Panc1 (cell line): Measurements from ENCODE around the gene OR4F6. TPM values are rescaled to one million over a fixed set of nuclear protein-coding genes. Genes with fewer than 3 reads are reported as not detected.

Source experiments
- ATAC-seq: fragments of 200-7000 bp; cut with Tn5 transposase; 2 replicates; pipeline ENCODE4 v1.9.1; 2020; ENCODE audit warnings: mild to moderate bottlenecking, moderate library complexity
- BruUV-seq: library from RNA; stranded (reverse); fragments of 400-500 nt; replicated peaks from 2 replicates; lab custom pipeline; 2021; lab: Mats Ljungman, UMichigan
- CTCF ChIA-PET: fragments of 300-600 bp; sonication (Branson Sonifier 250); formaldehyde crosslinking; loops from one replicate; lab custom pipeline; 2022; ENCODE audit warnings: antibody characterized with exemption; lab: Charles Lee
- POLR2A ChIA-PET: fragments of 300-600 bp; sonication (Branson Sonifier 250); formaldehyde crosslinking; loops from one replicate; lab custom pipeline; 2022; ENCODE audit warnings: antibody characterized with exemption; lab: Charles Lee
- DNase-seq: peaks from one replicate; pipeline ENCODE4 v3.0.0-alpha.2; 2010; ENCODE audit warnings: low read depth, low spot score
- H3K27ac ChIP-seq: 2 replicates; pipeline ENCODE4 v1.5.1; 2011; ENCODE audit warnings: mild to moderate bottlenecking, low read length, inconsistent platforms
- H3K27me3 ChIP-seq: fragments of 200-500 bp; sonication (Bioruptor generic); 2 replicates; pipeline ENCODE4 v1.6.0; 2014; ENCODE audit warnings: low read length, inconsistent platforms; ENCODE audit not compliant: control insufficient read depth, insufficient read depth
- H3K36me3 ChIP-seq: fragments of 200-500 bp; sonication (Bioruptor generic); 2 replicates; pipeline ENCODE4 v1.5.1; 2014; ENCODE audit warnings: inconsistent platforms, mild to moderate bottlenecking, low read length, moderate library complexity; ENCODE audit not compliant: control insufficient read depth, insufficient read depth
- H3K4me1 ChIP-seq: 2 replicates; pipeline ENCODE4 v1.5.1; 2011; ENCODE audit warnings: inconsistent platforms, mild to moderate bottlenecking, low read length, moderate library complexity; ENCODE audit not compliant: control insufficient read depth, insufficient read depth
- H3K4me3 ChIP-seq, 2 experiments: 2 replicates each; pipeline ENCODE4 v1.5.1; 2011 to 2012; ENCODE audit warnings: low read depth in 2 of 2, low read length in 2 of 2, mild to moderate bottlenecking in 2 of 2, inconsistent platforms in 1 of 2, moderate library complexity in 1 of 2
- H3K9me3 ChIP-seq: fragments of 200-500 bp; sonication (Bioruptor generic); 2 replicates; pipeline ENCODE4 v1.5.1; 2014; ENCODE audit warnings: low read depth, mild to moderate bottlenecking, inconsistent platforms, low read length, moderate library complexity; ENCODE audit not compliant: control insufficient read depth, insufficient read depth
- CTCF ChIP-seq: fragments of 450-650 bp; IDR thresholded peaks from 2 replicates; pipeline ENCODE4 v1.5.1; 2017; ENCODE audit warnings: mild to moderate bottlenecking
- POLR2AphosphoS5 ChIP-seq: IDR thresholded peaks from 2 replicates; pipeline ENCODE4 v1.6.1; 2012; ENCODE audit warnings: mild to moderate bottlenecking, low read depth, low read length, moderate library complexity
- SIN3A ChIP-seq: IDR thresholded peaks from 2 replicates; pipeline ENCODE4 v1.6.1; 2012; ENCODE audit warnings: low read depth, mild to moderate bottlenecking, low read length, moderate library complexity, borderline replicate concordance; ENCODE audit not compliant: insufficient read depth
- TCF7L2 ChIP-seq: IDR thresholded peaks from 2 replicates; pipeline ENCODE4 v1.6.1; 2011; ENCODE audit warnings: mild to moderate bottlenecking, low read depth, low read length, inconsistent platforms
- in situ Hi-C: cut with HindIII; loops from 2 replicates; pipeline ENCODE4 v1.10.0; 2016; ENCODE audit warnings: low sequenced_read_pairs, low pct_unique_long_range_greater_than_20kb
- intact Hi-C: fragments of 100-400 bp; cut with micrococcal nuclease; formaldehyde crosslinking; loops from one replicate; pipeline ENCODE4 v1.10.0; 2022; ENCODE audit not compliant: unreplicated experiment
- total RNA-seq: library from RNA; stranded (reverse); gene quantifications from one replicate; pipeline ENCODE4 v1.2.1, GENCODE V29; 2021; ENCODE audit not compliant: unreplicated experiment
- TF ChIP-seq, protein P1 (sequence below), 2 experiments: IDR thresholded peaks; 2 replicates each; pipeline ENCODE4 v1.6.1; 2011 to 2012; ENCODE audit warnings: low read depth in 2 of 2, control low read depth in 1 of 2, low read length in 1 of 2, mild to moderate bottlenecking in 1 of 2, moderate library complexity in 1 of 2; ENCODE audit not compliant: insufficient read depth in 1 of 2

The OR4F6 gene
- total RNA-seq, 1 experiment from 2014 or later, result not detected

DNA sequence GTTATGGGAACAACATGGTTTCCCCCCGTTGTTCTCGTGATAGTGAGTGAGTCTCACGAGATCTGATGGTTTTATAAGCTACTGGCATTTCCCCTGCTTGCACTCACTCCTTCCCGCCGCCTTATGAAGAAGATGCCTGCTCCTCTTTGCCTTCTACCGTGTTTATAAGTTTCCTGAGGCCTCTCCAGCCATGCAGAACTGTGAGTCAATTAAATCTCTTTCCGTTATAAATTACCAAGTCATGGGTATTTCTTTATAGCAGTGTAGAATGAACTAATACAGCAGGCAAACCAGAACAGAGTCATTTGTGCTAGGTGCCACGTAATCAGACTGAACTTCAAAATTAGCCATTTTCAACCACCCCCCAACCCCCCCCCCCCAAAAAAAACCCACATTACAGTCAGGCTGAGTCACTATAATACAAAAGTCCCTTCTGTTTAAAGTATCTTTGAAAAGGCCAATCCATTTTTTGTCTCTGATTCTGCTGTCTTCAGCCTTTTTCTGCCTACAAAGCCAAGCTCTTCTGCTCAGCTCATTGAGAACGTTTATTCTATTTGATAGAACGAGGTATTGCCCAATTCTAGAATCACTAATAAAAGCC, 4.1 kb downstream of the OR4F6 start:
- no peak for ATAC-seq
- no TSS peak for BruUV-seq

DNA sequence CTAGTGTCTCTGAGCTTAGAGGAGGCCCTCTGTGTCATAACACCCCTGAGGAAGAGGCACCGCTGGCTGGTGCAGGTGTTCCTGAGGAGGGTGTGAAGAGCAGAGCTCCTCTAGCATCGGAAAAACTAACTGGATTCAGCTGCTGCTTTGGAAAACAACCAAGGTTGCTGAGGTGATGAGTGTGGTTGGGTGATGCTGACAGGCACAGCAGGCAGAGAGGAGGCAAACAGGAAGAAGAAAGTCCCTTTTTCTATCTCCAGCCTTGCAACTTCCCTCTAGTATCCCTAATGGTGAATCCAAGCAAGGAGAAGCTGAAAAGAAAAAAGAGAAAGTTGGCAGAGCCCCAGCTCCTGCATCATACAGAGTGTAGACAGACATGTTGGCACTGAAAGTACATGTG, 4.9 kb downstream of the OR4F6 start:
- TF ChIP-seq SIN3A, result no peak
- no peak for TF ChIP-seq TCF7L2
- TF ChIP-seq, protein P1, sequence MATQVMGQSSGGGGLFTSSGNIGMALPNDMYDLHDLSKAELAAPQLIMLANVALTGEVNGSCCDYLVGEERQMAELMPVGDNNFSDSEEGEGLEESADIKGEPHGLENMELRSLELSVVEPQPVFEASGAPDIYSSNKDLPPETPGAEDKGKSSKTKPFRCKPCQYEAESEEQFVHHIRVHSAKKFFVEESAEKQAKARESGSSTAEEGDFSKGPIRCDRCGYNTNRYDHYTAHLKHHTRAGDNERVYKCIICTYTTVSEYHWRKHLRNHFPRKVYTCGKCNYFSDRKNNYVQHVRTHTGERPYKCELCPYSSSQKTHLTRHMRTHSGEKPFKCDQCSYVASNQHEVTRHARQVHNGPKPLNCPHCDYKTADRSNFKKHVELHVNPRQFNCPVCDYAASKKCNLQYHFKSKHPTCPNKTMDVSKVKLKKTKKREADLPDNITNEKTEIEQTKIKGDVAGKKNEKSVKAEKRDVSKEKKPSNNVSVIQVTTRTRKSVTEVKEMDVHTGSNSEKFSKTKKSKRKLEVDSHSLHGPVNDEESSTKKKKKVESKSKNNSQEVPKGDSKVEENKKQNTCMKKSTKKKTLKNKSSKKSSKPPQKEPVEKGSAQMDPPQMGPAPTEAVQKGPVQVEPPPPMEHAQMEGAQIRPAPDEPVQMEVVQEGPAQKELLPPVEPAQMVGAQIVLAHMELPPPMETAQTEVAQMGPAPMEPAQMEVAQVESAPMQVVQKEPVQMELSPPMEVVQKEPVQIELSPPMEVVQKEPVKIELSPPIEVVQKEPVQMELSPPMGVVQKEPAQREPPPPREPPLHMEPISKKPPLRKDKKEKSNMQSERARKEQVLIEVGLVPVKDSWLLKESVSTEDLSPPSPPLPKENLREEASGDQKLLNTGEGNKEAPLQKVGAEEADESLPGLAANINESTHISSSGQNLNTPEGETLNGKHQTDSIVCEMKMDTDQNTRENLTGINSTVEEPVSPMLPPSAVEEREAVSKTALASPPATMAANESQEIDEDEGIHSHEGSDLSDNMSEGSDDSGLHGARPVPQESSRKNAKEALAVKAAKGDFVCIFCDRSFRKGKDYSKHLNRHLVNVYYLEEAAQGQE (IDR thresholded peaks at IDR 0.05; ENCODE audit: insufficient read depth in 1 of 2, low read depth in 2 of 2, low read length in 1 of 2), result no peak
- no peak for TF ChIP-seq POLR2AphosphoS5
- no peak for TF ChIP-seq CTCF
- Histone ChIP-seq H3K27ac (no peak overlapping the region), H3K4me3 (no peak overlapping the region), H3K36me3 (no peaks in the 10 kb centered on the region), H3K27me3 (peaks cover 10% of the 10 kb centered on the region), H3K9me3 (no peaks in the 10 kb centered on the region), H3K4me1 (no peaks in the 10 kb centered on the region)
- BruUV-seq, result no TSS peak
- in situ Hi-C loops (no loop called here), intact Hi-C loops (no loop called here)
- DNase-seq, result no peak
- POLR2A ChIA-PET, result no interaction called here
- ATAC-seq, result no peak
- CTCF ChIA-PET, result no interaction called here

More for the DNA sequence above, 4.1 kb downstream of the OR4F6 start:
- TF ChIP-seq POLR2AphosphoS5, result no peak
- no peak for TF ChIP-seq CTCF
- TF ChIP-seq, protein P1 (IDR thresholded peaks at IDR 0.05; ENCODE audit: insufficient read depth in 1 of 2, low read depth in 2 of 2, low read length in 1 of 2), result no peak
- no peak for TF ChIP-seq SIN3A
- no peak for TF ChIP-seq TCF7L2
- no peak for DNase-seq
- intact Hi-C loops (no loop called here), in situ Hi-C loops (no loop called here)
- H3K36me3 ChIP-seq, result no peaks in the 10 kb centered on the region
- no peaks in the 10 kb centered on the region for H3K4me1 ChIP-seq
- POLR2A ChIA-PET, result no interaction called here
- no peaks in the 10 kb centered on the region for H3K9me3 ChIP-seq
- CTCF ChIA-PET, result no interaction called here
- H3K4me3 ChIP-seq, result no peak overlapping the region
- no peak overlapping the region for H3K27ac ChIP-seq
- peaks cover 8% of the 10 kb centered on the region for H3K27me3 ChIP-seq
